Measurements from ENCODE around the gene PUM1.

GRCh38 chr1:30894508-30894973 lies 171.0 kb downstream of the PUM1 start:
- no peak for TF ChIP-seq CTCF (IDR thresholded peaks at IDR 0.05)
- TF ChIP-seq POLR2AphosphoS5 (IDR thresholded peaks at IDR 0.05; ENCODE audit: insufficient read depth in 1 of 2, low read depth in 1 of 2): no peak
- TF ChIP-seq POLR2A (IDR thresholded peaks at IDR 0.05): no peak

Measured in vagina (tissue), 2 donors.